ENCODE results near the gene HLA-DRA.
"Not testable (repeated sequence)": the region's sequence is repeated elsewhere in the genome, so short reads cannot be mapped to it uniquely, and the experiment has no call there.

DNA sequence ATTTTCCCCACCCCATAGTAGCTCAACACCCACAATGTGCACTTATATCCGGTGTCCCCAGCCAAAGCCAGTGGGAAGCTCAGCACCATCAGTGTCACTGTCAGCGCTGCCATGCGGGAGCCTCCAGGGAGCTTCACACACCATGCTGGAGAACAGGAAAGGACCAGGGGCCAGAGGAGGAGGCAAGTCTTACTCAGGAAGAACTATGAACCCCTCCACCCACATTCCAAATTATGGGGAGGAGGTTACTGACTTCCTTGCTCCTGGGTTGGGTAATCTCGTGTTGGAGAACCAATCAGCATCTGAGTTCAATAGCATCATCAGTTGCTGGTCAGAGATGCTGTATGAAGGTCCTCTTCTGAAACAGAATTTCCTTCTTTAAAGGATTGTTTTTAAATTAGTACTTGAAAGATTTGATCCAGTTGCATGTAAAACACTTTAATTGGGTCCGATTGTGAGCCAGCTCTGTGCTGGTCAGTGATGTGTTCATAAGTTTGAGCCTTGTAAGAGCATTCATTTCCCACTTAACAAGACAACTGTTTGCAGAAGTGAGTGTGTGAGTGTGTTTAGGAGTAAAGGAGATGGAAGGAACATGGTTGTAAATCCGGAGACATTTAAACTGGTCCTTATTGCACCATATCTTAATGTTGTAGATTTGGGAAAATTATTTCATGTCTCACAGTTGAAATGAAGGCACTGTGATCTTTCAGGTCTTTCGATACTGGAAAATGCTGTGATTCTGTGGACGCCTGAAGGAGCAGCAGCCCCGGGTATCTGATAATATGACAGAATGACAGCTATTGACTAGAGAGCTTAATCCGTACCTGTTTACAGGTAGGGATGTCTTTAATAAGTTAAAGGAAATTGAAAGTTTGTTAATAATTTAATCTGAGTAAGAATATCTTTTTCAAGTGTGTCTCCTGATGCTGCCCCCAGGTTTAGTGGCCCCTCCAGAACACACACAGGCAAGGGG lies 34.0 kb downstream of the HLA-DRA start:
- TF ChIP-seq, protein P1, sequence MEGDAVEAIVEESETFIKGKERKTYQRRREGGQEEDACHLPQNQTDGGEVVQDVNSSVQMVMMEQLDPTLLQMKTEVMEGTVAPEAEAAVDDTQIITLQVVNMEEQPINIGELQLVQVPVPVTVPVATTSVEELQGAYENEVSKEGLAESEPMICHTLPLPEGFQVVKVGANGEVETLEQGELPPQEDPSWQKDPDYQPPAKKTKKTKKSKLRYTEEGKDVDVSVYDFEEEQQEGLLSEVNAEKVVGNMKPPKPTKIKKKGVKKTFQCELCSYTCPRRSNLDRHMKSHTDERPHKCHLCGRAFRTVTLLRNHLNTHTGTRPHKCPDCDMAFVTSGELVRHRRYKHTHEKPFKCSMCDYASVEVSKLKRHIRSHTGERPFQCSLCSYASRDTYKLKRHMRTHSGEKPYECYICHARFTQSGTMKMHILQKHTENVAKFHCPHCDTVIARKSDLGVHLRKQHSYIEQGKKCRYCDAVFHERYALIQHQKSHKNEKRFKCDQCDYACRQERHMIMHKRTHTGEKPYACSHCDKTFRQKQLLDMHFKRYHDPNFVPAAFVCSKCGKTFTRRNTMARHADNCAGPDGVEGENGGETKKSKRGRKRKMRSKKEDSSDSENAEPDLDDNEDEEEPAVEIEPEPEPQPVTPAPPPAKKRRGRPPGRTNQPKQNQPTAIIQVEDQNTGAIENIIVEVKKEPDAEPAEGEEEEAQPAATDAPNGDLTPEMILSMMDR (IDR thresholded peaks at IDR 0.05) = not testable (repeated sequence)
- not testable (repeated sequence) for TF ChIP-seq POLR2A (IDR thresholded peaks at IDR 0.05)
